Endothelial cell of umbilical vein (primary cell): ENCODE measurements around the gene SUZ12. TPM values are rescaled to one million over a fixed set of nuclear protein-coding genes. Genes with fewer than 3 reads are reported as not detected.

Experiments used
- BruUV-seq: library from RNA; stranded (reverse); fragments of 400-500 nt; replicated peaks from 2 replicates; lab custom pipeline; 2021; lab: Mats Ljungman, UMichigan
- CTCF ChIA-PET: fragments of 300-600, 350-600 bp; sonication (Branson Sonifier 250); formaldehyde crosslinking; loops from one replicate; lab custom pipeline; 2021; ENCODE audit warnings: antibody characterized with exemption, inconsistent platforms; lab: Charles Lee
- POLR2A ChIA-PET: fragments of 300-600, 350-600 bp; sonication (Branson Sonifier 250); formaldehyde crosslinking; loops from one replicate; lab custom pipeline; 2021; ENCODE audit warnings: antibody characterized with exemption, inconsistent platforms; lab: Charles Lee
- DNase-seq: peaks from one replicate; pipeline ENCODE4 v3.0.0-alpha.2; 2011; ENCODE audit warnings: low read depth, low spot score
- FAIRE-seq: peaks from 2 replicates; lab custom pipeline; 2011; peaks lifted over from hg19 to GRCh38; lab: Jason Lieb, UNC
- H2AFZ ChIP-seq: 2 replicates; pipeline ENCODE4 v1.6.0; 2012; ENCODE audit warnings: low read depth, low read length, control low read depth, inconsistent platforms
- H3K27ac ChIP-seq: 2 replicates; pipeline ENCODE4 v1.5.1; 2011; ENCODE audit warnings: low read depth, mild to moderate bottlenecking, control low read depth, low read length, moderate library complexity; ENCODE audit not compliant: insufficient read depth
- H3K27me3 ChIP-seq, 2 experiments: 2 replicates each; pipeline versions ENCODE4 v1.6.0 to v1.6.1; 2011; ENCODE audit warnings: low read length in 2 of 2, mixed read lengths in 1 of 2; ENCODE audit not compliant: control insufficient read depth in 2 of 2, insufficient read depth in 2 of 2
- H3K36me3 ChIP-seq, 2 experiments: 2 replicates in 1 of 2; 3 replicates in 1 of 2; pipeline ENCODE4 v1.5.1; 2011; ENCODE audit warnings: low read length in 2 of 2, mild to moderate bottlenecking in 1 of 2, moderate library complexity in 1 of 2; ENCODE audit not compliant: control insufficient read depth in 2 of 2, insufficient read depth in 2 of 2; ENCODE audit errors: extremely low read depth in 1 of 2
- H3K4me1 ChIP-seq: 3 replicates; pipeline ENCODE4 v1.5.1; 2011; ENCODE audit warnings: mild to moderate bottlenecking, low read length; ENCODE audit not compliant: control insufficient read depth, insufficient read depth; ENCODE audit errors: extremely low read depth
- H3K4me2 ChIP-seq: 2 replicates; pipeline ENCODE4 v1.6.1; 2011; ENCODE audit warnings: low read length, control low read depth, mixed read lengths; ENCODE audit not compliant: insufficient read depth
- H3K4me3 ChIP-seq, 3 experiments: fragments of 200-600 bp in 1 of 3; sonication (generic), shearing (Covaris generic) in 1 of 3; replicated peaks in 1 of 3; 2 replicates each; pipeline ENCODE4 v1.5.1; 2011 to 2016; ENCODE audit warnings: control low read depth in 3 of 3, low read length in 3 of 3, mild to moderate bottlenecking in 2 of 3, inconsistent platforms in 1 of 3, low read depth in 1 of 3, moderate library complexity in 1 of 3; ENCODE audit not compliant: insufficient read depth in 1 of 3
- H3K79me2 ChIP-seq: 2 replicates; pipeline ENCODE4 v1.6.0; 2012; ENCODE audit warnings: low read length, inconsistent platforms; ENCODE audit not compliant: control insufficient read depth, insufficient read depth
- H3K9ac ChIP-seq: replicated peaks from 2 replicates; pipeline ENCODE3; 2011; ENCODE audit warnings: low read length, control low read depth; ENCODE audit not compliant: insufficient read depth; ENCODE audit errors: extremely low read depth
- H3K9me1 ChIP-seq: replicated peaks from 3 replicates; pipeline ENCODE4 v1.6.0; 2011; ENCODE audit warnings: mild to moderate bottlenecking, low read length; ENCODE audit not compliant: control insufficient read depth, insufficient read depth; ENCODE audit errors: extremely low read depth
- H3K9me3 ChIP-seq: replicated peaks from 2 replicates; pipeline ENCODE4 v1.5.1; 2012; ENCODE audit warnings: low read length, inconsistent platforms; ENCODE audit not compliant: control insufficient read depth, insufficient read depth
- H4K20me1 ChIP-seq: replicated peaks from 2 replicates; pipeline ENCODE3; 2011; ENCODE audit warnings: mild to moderate bottlenecking, low read length; ENCODE audit not compliant: control insufficient read depth, insufficient read depth; ENCODE audit errors: extremely low read depth
- EZH2 ChIP-seq: IDR thresholded peaks from 2 replicates; pipeline ENCODE4 v1.6.1; 2012; ENCODE audit warnings: borderline replicate concordance, low read depth, mild to moderate bottlenecking, moderate library complexity, low read length, inconsistent platforms; ENCODE audit not compliant: severe bottlenecking
- FOS ChIP-seq: IDR thresholded peaks from 2 replicates; pipeline ENCODE4 v1.6.1; 2011; ENCODE audit warnings: mild to moderate bottlenecking, low read length, moderate library complexity, borderline replicate concordance; ENCODE audit not compliant: insufficient read depth
- GATA2 ChIP-seq: IDR thresholded peaks from 2 replicates; pipeline ENCODE4 v1.7.0; 2011; ENCODE audit warnings: low read depth, mild to moderate bottlenecking, moderate library complexity, mixed read lengths, low read length; ENCODE audit not compliant: insufficient read length, insufficient read depth
- JUN ChIP-seq: IDR thresholded peaks from 2 replicates; pipeline ENCODE4 v1.6.1; 2011; ENCODE audit warnings: borderline replicate concordance, low read depth; ENCODE audit not compliant: insufficient read length, insufficient read depth
- MYC ChIP-seq: IDR thresholded peaks from one replicate; pipeline ENCODE4 v1.6.1; 2011; ENCODE audit warnings: mild to moderate bottlenecking, low read depth, low read length
- POLR2A ChIP-seq: IDR thresholded peaks from 2 replicates; pipeline ENCODE4 v1.6.1; 2012; ENCODE audit warnings: low read depth, mild to moderate bottlenecking, control low read depth, low read length
- POLR2AphosphoS5 ChIP-seq: IDR thresholded peaks from 2 replicates; pipeline ENCODE4 v1.6.1; 2012; ENCODE audit warnings: low read depth, mild to moderate bottlenecking, control low read depth, low read length, moderate library complexity; ENCODE audit not compliant: insufficient read depth
- dilution Hi-C: fragments of 300-500 bp; cut with MboI; formaldehyde crosslinking; loops from one replicate; pipeline ENCODE4 v1.15.0; 2019; ENCODE audit warnings: low sequenced_read_pairs; ENCODE audit not compliant: extremely low pct_ligation_motif_present
- intact Hi-C: fragments of 100-400 bp; cut with micrococcal nuclease; formaldehyde crosslinking; loops from one replicate; pipeline ENCODE4 v1.10.0; 2022
- polyA plus RNA-seq, 4 experiments: library from polyadenylated mRNA; depleted of rRNA in 3 of 4; stranded (reverse) in 3 of 4; unstranded in 1 of 4; fragments of >200 nt; gene quantifications; 2 replicates each; pipeline versions ENCODE4 v1.2.1 to v1.2.3, GENCODE V29; 2011 to 2012; ENCODE audit warnings: missing spikeins in 1 of 4
- total RNA-seq: library from RNA; stranded (reverse); gene quantifications from 2 replicates; pipeline ENCODE4 v1.2.3, GENCODE V29; 2021
- TF ChIP-seq, protein P1 (sequence below), 2 donors: IDR thresholded peaks; 1 replicate in 1 of 2; 2 replicates in 1 of 2; pipeline ENCODE4 v1.5.1; 2011; ENCODE audit warnings: low read length in 2 of 2, mild to moderate bottlenecking in 2 of 2, moderate library complexity in 2 of 2, control low read depth in 1 of 2, inconsistent platforms in 1 of 2, low read depth in 1 of 2; ENCODE audit not compliant: insufficient read depth in 1 of 2; ENCODE audit errors: extremely low read depth in 1 of 2
- TF ChIP-seq, protein P2 (sequence below): IDR thresholded peaks from 2 replicates; pipeline ENCODE4 v1.6.1; 2011; ENCODE audit not compliant: insufficient read depth, insufficient read length

Gene SUZ12
- total and polyA plus RNA-seq, 2 donors (not counting 3 experiments of a cell fraction or from before 2014, with no cell fraction given), result 7.8 to 30.9 TPM

DNA sequence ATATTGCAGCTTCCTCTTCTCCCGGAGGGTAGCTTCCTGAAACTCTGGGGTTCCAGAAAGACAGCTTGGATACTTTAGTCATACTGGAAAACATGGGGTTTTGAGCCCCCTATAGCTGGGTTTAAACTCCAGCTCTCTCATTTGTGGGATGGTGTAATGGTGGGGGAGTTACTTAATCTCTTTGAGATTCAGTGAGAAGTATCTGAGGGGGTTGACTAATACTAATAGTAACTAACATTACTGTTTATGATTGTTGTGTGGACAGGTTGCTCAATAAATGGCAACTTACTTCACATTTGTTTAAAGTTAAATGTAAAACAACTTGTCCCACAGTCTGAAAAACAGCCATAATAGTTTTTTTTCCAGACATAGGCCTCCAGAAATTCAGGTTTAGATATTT, 5.1 kb upstream of the SUZ12 start:
- CTCF ChIA-PET, result no interaction called here
- H3K9me3 ChIP-seq, result no peaks in the 10 kb centered on the region
- H3K36me3 ChIP-seq, result no peaks in the 10 kb centered on the region
- POLR2A ChIA-PET, result no interaction called here
- BruUV-seq, result no TSS peak
- H3K4me2 ChIP-seq, result no peak overlapping the region
- dilution Hi-C loops, result no loop called here
- no peaks in the 10 kb centered on the region for H3K27me3 ChIP-seq
- no peaks in the 10 kb centered on the region for H4K20me1 ChIP-seq
- no peak overlapping the region for H2AFZ ChIP-seq
- TF ChIP-seq FOS (no peak), JUN (no peak), POLR2A (no peak), GATA2 (no peak), POLR2AphosphoS5 (no peak), EZH2 (no peak), MYC (no peak)
- TF ChIP-seq, protein P1, sequence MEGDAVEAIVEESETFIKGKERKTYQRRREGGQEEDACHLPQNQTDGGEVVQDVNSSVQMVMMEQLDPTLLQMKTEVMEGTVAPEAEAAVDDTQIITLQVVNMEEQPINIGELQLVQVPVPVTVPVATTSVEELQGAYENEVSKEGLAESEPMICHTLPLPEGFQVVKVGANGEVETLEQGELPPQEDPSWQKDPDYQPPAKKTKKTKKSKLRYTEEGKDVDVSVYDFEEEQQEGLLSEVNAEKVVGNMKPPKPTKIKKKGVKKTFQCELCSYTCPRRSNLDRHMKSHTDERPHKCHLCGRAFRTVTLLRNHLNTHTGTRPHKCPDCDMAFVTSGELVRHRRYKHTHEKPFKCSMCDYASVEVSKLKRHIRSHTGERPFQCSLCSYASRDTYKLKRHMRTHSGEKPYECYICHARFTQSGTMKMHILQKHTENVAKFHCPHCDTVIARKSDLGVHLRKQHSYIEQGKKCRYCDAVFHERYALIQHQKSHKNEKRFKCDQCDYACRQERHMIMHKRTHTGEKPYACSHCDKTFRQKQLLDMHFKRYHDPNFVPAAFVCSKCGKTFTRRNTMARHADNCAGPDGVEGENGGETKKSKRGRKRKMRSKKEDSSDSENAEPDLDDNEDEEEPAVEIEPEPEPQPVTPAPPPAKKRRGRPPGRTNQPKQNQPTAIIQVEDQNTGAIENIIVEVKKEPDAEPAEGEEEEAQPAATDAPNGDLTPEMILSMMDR (IDR thresholded peaks at IDR 0.05; ENCODE audit: extremely low read depth in 1 of 2, insufficient read depth in 1 of 2, low read depth in 1 of 2, low read length in 2 of 2), result no peak
- TF ChIP-seq, protein P2, sequence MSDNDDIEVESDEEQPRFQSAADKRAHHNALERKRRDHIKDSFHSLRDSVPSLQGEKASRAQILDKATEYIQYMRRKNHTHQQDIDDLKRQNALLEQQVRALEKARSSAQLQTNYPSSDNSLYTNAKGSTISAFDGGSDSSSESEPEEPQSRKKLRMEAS, result no peak
- H3K4me1 ChIP-seq, result no peaks in the 10 kb centered on the region
- no peak overlapping the region for H3K4me3 ChIP-seq
- FAIRE-seq (no peak), DNase-seq (no peak)
- H3K9me1 ChIP-seq, result no peaks in the 10 kb centered on the region
- H3K9ac ChIP-seq, result no peak overlapping the region
- intact Hi-C loops, result no loop called here
- H3K79me2 ChIP-seq, result no peaks in the 10 kb centered on the region
- H3K27ac ChIP-seq, result no peak overlapping the region
